ENCODE data around the gene SH3PXD2A. TPM values are rescaled to one million over a fixed set of nuclear protein-coding genes. Genes with fewer than 3 reads are reported as not detected.
A peak's percentile ranks its signal among the peaks of the same experiment; 100 is the strongest.

SH3PXD2A gene
- total RNA-seq, 1 donor from 2014 or later: 36.8 TPM

GRCh38 chr10:103751667-103752290 lies 103.6 kb downstream of the SH3PXD2A start:
- no peak overlapping the region for H3K27ac Mint-ChIP-seq
- H3K4me3 Mint-ChIP-seq: no peak overlapping the region
- TF ChIP-seq, protein P1, sequence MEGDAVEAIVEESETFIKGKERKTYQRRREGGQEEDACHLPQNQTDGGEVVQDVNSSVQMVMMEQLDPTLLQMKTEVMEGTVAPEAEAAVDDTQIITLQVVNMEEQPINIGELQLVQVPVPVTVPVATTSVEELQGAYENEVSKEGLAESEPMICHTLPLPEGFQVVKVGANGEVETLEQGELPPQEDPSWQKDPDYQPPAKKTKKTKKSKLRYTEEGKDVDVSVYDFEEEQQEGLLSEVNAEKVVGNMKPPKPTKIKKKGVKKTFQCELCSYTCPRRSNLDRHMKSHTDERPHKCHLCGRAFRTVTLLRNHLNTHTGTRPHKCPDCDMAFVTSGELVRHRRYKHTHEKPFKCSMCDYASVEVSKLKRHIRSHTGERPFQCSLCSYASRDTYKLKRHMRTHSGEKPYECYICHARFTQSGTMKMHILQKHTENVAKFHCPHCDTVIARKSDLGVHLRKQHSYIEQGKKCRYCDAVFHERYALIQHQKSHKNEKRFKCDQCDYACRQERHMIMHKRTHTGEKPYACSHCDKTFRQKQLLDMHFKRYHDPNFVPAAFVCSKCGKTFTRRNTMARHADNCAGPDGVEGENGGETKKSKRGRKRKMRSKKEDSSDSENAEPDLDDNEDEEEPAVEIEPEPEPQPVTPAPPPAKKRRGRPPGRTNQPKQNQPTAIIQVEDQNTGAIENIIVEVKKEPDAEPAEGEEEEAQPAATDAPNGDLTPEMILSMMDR (IDR thresholded peaks at IDR 0.05; ENCODE audit: unreplicated experiment): no peak
- H3K27me3 Mint-ChIP-seq (ENCODE audit: low read depth): no peaks in the 10 kb centered on the region
- no peak for DNase-seq (ENCODE audit: low spot score in 2 of 2, unreplicated experiment in 2 of 2)
- no peaks in the 10 kb centered on the region for H3K9me3 Mint-ChIP-seq
- peaks cover 4% of the 10 kb centered on the region for H3K4me1 Mint-ChIP-seq
- no peaks in the 10 kb centered on the region for H3K36me3 Mint-ChIP-seq

DNA sequence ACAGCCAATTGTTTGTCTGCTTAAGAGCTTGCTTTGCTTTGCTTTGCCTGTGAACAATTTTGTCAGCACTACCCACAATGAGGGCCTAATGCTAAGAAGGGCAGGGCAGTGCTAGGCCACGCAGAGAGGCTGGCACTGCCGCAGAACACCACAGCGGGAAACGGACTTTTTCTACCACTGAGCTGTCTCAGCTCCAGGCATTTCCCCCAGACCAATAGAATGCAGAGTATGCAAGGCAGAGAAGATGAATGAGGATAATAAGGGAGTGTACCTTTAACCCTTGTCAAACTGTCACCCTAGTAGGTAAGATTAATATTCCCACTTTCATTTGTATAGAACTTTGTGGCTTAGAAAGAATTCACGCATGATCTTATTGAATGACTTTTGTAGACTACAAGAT lies 104.5 kb downstream of the SH3PXD2A start:
- Mint-ChIP-seq H3K27ac (peak overlapping the region; percentile 37), H3K9me3 (no peaks in the 10 kb centered on the region), H3K4me1 (peaks cover 6% of the 10 kb centered on the region), H3K36me3 (no peaks in the 10 kb centered on the region), H3K27me3 (ENCODE audit: low read depth) (no peaks in the 10 kb centered on the region), H3K4me3 (no peak overlapping the region)
- TF ChIP-seq, protein P1 (IDR thresholded peaks at IDR 0.05; ENCODE audit: unreplicated experiment): no peak
- no peak for DNase-seq (ENCODE audit: low spot score in 2 of 2, unreplicated experiment in 2 of 2)

GRCh38 chr10:103749779-103750178 lies 105.6 kb downstream of the SH3PXD2A start:
- Mint-ChIP-seq H3K36me3 (no peaks in the 10 kb centered on the region), H3K9me3 (no peaks in the 10 kb centered on the region), H3K4me3 (no peak overlapping the region), H3K4me1 (peaks cover 6% of the 10 kb centered on the region), H3K27ac (no peak overlapping the region), H3K27me3 (ENCODE audit: low read depth) (no peaks in the 10 kb centered on the region)
- DNase-seq (ENCODE audit: low spot score in 2 of 2, unreplicated experiment in 2 of 2): no peak
- TF ChIP-seq, protein P1 (IDR thresholded peaks at IDR 0.05; ENCODE audit: unreplicated experiment): no peak

GRCh38 chr10:103748020-103748419 lies 107.4 kb downstream of the SH3PXD2A start:
- Mint-ChIP-seq H3K27me3 (ENCODE audit: low read depth) (no peaks in the 10 kb centered on the region), H3K27ac (no peak overlapping the region), H3K36me3 (no peaks in the 10 kb centered on the region), H3K9me3 (no peaks in the 10 kb centered on the region), H3K4me3 (no peak overlapping the region), H3K4me1 (peaks cover 6% of the 10 kb centered on the region)
- TF ChIP-seq, protein P1 (IDR thresholded peaks at IDR 0.05; ENCODE audit: unreplicated experiment): no peak
- no peak for DNase-seq (ENCODE audit: low spot score in 2 of 2, unreplicated experiment in 2 of 2)

GRCh38 chr10:103747193-103747865 lies 108.0 kb downstream of the SH3PXD2A start:
- no peak overlapping the region for H3K27ac Mint-ChIP-seq
- TF ChIP-seq, protein P1 (IDR thresholded peaks at IDR 0.05; ENCODE audit: unreplicated experiment): no peak
- H3K9me3 Mint-ChIP-seq: no peaks in the 10 kb centered on the region
- H3K4me3 Mint-ChIP-seq: no peak overlapping the region
- H3K4me1 Mint-ChIP-seq: peaks cover 12% of the 10 kb centered on the region
- no peak for DNase-seq (ENCODE audit: low spot score in 2 of 2, unreplicated experiment in 2 of 2)
- no peaks in the 10 kb centered on the region for H3K36me3 Mint-ChIP-seq
- H3K27me3 Mint-ChIP-seq (ENCODE audit: low read depth): no peaks in the 10 kb centered on the region

Measured in mesothelial cell of epicardium (in vitro differentiated cells).